Cardiac fibroblast (primary cell): ENCODE results near the gene BIRC7.

Experiments
- DNase-seq, 2 donors: peaks; one replicate each; pipeline versions ENCODE4 v3.0.0 to v3.0.0-alpha.2; 2010; ENCODE audit warnings: low read depth in 2 of 2
- H3K4me3 ChIP-seq, 2 donors: replicated peaks in 1 of 2; 1 replicate in 1 of 2; 2 replicates in 1 of 2; pipeline ENCODE4 v1.5.1; 2011; ENCODE audit warnings: low read depth in 2 of 2, low read length in 2 of 2, mild to moderate bottlenecking in 2 of 2, moderate library complexity in 1 of 2
- TF ChIP-seq, protein P1 (sequence below): IDR thresholded peaks from one replicate; pipeline ENCODE4 v1.5.1; 2011; ENCODE audit warnings: low read depth, mild to moderate bottlenecking, low read length, inconsistent platforms

The BIRC7 gene

GRCh38 chr20:63232235-63233060 lies 3.3 kb upstream of the BIRC7 start:
- TF ChIP-seq, protein P1, sequence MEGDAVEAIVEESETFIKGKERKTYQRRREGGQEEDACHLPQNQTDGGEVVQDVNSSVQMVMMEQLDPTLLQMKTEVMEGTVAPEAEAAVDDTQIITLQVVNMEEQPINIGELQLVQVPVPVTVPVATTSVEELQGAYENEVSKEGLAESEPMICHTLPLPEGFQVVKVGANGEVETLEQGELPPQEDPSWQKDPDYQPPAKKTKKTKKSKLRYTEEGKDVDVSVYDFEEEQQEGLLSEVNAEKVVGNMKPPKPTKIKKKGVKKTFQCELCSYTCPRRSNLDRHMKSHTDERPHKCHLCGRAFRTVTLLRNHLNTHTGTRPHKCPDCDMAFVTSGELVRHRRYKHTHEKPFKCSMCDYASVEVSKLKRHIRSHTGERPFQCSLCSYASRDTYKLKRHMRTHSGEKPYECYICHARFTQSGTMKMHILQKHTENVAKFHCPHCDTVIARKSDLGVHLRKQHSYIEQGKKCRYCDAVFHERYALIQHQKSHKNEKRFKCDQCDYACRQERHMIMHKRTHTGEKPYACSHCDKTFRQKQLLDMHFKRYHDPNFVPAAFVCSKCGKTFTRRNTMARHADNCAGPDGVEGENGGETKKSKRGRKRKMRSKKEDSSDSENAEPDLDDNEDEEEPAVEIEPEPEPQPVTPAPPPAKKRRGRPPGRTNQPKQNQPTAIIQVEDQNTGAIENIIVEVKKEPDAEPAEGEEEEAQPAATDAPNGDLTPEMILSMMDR: no peak
- no peak overlapping the region for H3K4me3 ChIP-seq
- peak; percentile 75 to 88 for DNase-seq

DNA sequence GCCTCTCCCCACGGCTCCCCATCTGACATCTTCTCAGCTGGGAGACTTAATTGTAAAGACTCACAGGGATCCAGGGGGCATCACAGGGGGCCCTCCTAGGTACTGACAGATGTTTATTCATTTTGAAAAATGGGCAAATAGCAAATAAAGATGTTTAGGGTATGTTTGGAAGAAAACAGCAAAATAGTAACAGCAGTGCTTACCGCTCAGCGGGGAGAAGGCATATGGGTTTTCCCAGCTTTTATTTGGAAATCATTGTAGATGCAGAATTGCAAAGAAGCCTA lies 2.7 kb upstream of the BIRC7 start:
- TF ChIP-seq, protein P1: no peak
- H3K4me3 ChIP-seq: no peak overlapping the region
- no peak for DNase-seq

- TF ChIP-seq, protein P1: no peak
- DNase-seq: no peak
Measured at GRCh38 chr20:63233924-63234323, 1.8 kb upstream of the BIRC7 start.

GRCh38 chr20:63234693-63235398 lies 859 bp upstream of the BIRC7 start:
- TF ChIP-seq, protein P1: peak; percentile 53
- no peak overlapping the region for H3K4me3 ChIP-seq
- DNase-seq: peak in 1 of 2 donors; percentile 25

More at GRCh38 chr20:63233924-63234323, 1.8 kb upstream of the BIRC7 start:
- H3K4me3 ChIP-seq: no peak overlapping the region

- TF ChIP-seq, protein P1: no peak
- no peak overlapping the region for H3K4me3 ChIP-seq
Measured at GRCh38 chr20:63236116-63236837, 572 bp downstream of the BIRC7 start.

GRCh38 chr20:63238031-63238430 lies 2.3 kb downstream of the BIRC7 start:
- no peak overlapping the region for H3K4me3 ChIP-seq
- TF ChIP-seq, protein P1: no peak
- no peak for DNase-seq

More at GRCh38 chr20:63236116-63236837, 572 bp downstream of the BIRC7 start:
- no peak for DNase-seq
